OCI-LY1 (cell line): ENCODE measurements around the gene PRR20D.

Experiments used
- EZH2 ChIP-seq: fragments of 200-600 bp; sonication (generic), shearing (Covaris generic); IDR thresholded peaks from 2 replicates; pipeline ENCODE4 v1.8.0; 2017; ENCODE audit warnings: borderline replicate concordance, mixed run types, mild to moderate bottlenecking, antibody characterized with exemption, low read length, moderate library complexity, mixed read lengths
- TF ChIP-seq, protein P1 (sequence below): fragments of 200-600 bp; sonication (generic), shearing (Covaris generic); IDR thresholded peaks from 2 replicates; pipeline ENCODE4 v1.5.1; 2017; ENCODE audit warnings: mild to moderate bottlenecking, antibody characterized with exemption, low read length, moderate library complexity, mixed read lengths

DNA sequence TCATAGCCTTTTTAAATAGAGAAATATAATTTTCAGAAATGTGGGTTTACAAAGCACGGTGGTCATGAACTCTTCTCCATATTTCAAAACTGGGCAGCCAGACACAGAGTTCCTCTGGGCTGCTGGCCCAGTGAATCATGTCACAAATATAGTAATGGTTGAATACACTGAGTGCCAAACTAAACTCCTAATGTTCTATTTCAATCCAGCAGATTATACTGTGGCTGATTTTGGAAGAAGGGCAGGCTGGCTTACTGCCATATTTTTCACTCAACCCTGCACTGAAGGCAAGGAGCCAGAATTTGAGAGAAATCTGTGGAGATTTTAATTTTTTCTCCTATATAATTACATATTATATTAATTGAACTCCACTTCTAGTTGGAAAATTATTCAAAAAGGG lies 36.8 kb upstream of the PRR20D start:
- TF ChIP-seq, protein P1, sequence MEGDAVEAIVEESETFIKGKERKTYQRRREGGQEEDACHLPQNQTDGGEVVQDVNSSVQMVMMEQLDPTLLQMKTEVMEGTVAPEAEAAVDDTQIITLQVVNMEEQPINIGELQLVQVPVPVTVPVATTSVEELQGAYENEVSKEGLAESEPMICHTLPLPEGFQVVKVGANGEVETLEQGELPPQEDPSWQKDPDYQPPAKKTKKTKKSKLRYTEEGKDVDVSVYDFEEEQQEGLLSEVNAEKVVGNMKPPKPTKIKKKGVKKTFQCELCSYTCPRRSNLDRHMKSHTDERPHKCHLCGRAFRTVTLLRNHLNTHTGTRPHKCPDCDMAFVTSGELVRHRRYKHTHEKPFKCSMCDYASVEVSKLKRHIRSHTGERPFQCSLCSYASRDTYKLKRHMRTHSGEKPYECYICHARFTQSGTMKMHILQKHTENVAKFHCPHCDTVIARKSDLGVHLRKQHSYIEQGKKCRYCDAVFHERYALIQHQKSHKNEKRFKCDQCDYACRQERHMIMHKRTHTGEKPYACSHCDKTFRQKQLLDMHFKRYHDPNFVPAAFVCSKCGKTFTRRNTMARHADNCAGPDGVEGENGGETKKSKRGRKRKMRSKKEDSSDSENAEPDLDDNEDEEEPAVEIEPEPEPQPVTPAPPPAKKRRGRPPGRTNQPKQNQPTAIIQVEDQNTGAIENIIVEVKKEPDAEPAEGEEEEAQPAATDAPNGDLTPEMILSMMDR: no peak
- TF ChIP-seq EZH2: no peak
